BJ (cell line): ENCODE results near the gene LRRC8A. TPM values are rescaled to one million over a fixed set of nuclear protein-coding genes. Genes with fewer than 3 reads are reported as not detected.

ENCODE experiments used
- CTCF ChIA-PET: fragments of 350-600 bp; formaldehyde crosslinking; extraction: SDS; loops from one replicate; lab custom pipeline; 2021; ENCODE audit warnings: antibody characterized with exemption, inconsistent platforms; lab: Yijun Ruan, JAX
- POLR2A ChIA-PET: fragments of 300-600 bp; sonication (Branson Sonifier 250); formaldehyde crosslinking; extraction: SDS; loops from one replicate; lab custom pipeline; 2021; ENCODE audit warnings: antibody characterized with exemption; lab: Charles Lee
- DNase-seq: peaks from one replicate; pipeline ENCODE4 v3.0.0-alpha.2; 2011; ENCODE audit warnings: low read depth
- H3K27me3 ChIP-seq: 2 replicates; pipeline ENCODE4 v1.6.0; 2011; ENCODE audit warnings: low read length; ENCODE audit not compliant: control insufficient read depth, insufficient read depth
- H3K36me3 ChIP-seq: 2 replicates; pipeline ENCODE4 v1.5.1; 2011; ENCODE audit warnings: low read length; ENCODE audit not compliant: control insufficient read depth, insufficient read depth
- H3K4me3 ChIP-seq: 2 replicates; pipeline ENCODE4 v1.5.1; 2011; ENCODE audit warnings: low read depth, mild to moderate bottlenecking, control low read depth, low read length
- polyA plus RNA-seq: library from polyadenylated mRNA; depleted of rRNA; stranded (reverse); fragments of >200 nt; gene quantifications from 2 replicates; pipeline ENCODE4 v1.2.3, GENCODE V29; 2011
- TF ChIP-seq, protein P1 (sequence below): IDR thresholded peaks from 2 replicates; pipeline ENCODE4 v1.5.1; 2011; ENCODE audit warnings: low read depth, mild to moderate bottlenecking, control low read depth, inconsistent platforms, low read length, moderate library complexity; ENCODE audit not compliant: insufficient read depth

LRRC8A gene
- polyA plus RNA-seq, 1 experiment: 56.2 TPM

DNA sequence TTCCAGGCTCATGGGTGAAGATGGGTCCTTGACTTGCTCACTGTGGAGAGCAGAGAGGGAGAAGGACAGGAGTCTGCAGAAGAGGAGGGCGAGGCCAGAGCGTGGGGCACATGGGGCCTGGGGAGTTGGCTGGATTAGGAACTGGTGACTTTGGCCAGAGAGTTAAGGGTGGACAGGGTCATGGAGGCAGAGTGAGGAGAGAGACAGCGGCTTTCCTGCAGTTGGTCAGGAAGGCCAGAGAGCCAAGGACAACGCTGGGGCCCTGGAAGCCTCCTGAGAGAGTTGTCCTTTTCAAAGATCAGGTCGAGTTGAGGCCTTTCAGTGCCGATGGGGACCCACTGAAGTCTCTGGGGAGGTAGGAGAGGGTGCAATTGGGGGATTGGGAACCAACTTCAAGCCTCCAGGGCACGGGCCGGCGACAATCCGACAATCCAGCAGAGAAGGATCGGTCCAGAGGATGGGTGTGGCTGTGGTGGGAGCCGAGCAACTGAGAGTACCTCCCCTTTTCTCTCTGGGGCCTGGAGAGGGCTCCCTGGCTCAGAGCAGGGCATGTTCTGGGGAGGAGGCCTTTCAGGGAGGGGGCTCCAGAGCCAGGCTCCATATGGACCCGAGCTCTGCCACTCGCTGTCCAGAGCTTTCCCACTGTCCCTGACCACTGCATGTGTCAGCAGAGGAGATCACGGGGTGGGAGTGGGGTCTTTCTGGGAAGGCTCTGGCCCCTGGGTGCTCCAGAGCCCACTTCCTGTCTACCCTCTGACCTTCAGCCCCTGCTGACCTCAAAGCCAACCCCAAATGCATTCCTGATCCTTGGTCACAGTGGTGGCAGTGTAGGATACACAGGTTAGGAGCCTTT is 31.3 kb downstream of the LRRC8A start:
- H3K4me3 ChIP-seq: no peak overlapping the region
- ChIA-PET POLR2A (interaction anchor here (1.0 to 1.1 kb wide), 2 partner anchors 7 to 21 kb away, joined by 3 to 7 read pairs; partner anchors contain the start of gene PHYHD1), CTCF (interaction anchor here (1.2 to 5.7 kb wide), 2 partner anchors 10 to 14 kb away, joined by 3 to 24 read pairs; no protein-coding TSS in a partner anchor)
- peaks cover 30% of the 10 kb centered on the region for H3K36me3 ChIP-seq
- H3K27me3 ChIP-seq: no peaks in the 10 kb centered on the region
- TF ChIP-seq, protein P1, sequence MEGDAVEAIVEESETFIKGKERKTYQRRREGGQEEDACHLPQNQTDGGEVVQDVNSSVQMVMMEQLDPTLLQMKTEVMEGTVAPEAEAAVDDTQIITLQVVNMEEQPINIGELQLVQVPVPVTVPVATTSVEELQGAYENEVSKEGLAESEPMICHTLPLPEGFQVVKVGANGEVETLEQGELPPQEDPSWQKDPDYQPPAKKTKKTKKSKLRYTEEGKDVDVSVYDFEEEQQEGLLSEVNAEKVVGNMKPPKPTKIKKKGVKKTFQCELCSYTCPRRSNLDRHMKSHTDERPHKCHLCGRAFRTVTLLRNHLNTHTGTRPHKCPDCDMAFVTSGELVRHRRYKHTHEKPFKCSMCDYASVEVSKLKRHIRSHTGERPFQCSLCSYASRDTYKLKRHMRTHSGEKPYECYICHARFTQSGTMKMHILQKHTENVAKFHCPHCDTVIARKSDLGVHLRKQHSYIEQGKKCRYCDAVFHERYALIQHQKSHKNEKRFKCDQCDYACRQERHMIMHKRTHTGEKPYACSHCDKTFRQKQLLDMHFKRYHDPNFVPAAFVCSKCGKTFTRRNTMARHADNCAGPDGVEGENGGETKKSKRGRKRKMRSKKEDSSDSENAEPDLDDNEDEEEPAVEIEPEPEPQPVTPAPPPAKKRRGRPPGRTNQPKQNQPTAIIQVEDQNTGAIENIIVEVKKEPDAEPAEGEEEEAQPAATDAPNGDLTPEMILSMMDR: no peak
- DNase-seq: no peak

DNA sequence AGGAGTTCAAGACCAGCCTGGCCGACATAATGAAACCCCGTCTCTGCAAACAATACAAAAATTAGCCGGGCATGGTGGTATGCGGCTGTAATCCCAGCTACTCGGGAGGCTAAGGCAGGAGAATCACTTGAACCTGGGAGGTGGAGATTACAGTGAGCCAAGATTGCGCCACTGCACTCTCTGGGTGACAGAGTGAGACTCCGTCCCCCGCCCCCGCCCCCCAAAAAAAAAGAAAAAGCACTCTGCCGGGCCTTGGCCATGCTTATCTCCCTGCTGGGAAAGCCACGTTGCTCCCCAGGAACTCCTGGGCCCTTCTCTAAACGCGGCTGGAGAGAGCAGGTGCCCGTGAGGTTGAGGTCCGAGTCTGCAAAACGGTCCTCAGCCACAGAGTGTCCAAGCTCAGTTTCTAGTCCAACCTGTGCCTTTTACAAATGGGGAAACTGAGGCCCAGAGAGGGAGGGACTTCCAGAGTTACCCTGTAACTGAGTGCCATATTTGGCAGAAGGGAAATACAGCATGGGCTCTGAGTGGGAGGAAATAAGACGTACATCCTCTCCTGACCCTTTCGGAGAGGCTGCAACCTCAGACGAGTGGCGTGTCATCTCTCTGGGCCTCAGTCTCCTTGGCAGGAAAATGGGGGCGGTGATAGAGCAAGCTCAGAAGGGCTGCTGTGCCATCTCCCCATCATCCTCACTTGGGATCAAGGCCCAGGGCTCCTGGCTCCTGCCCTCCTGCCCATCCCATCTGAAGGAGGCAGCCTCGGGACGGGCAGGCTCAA is 32.3 kb downstream of the LRRC8A start:
- Histone ChIP-seq H3K27me3 (no peaks in the 10 kb centered on the region), H3K36me3 (peaks cover 21% of the 10 kb centered on the region), H3K4me3 (no peak overlapping the region)
- TF ChIP-seq, protein P1: no peak
- ChIA-PET POLR2A (no interaction called here), CTCF (interaction anchor here (5.7 kb wide), 1 partner anchor 13 kb away, joined by 24 read pairs; no protein-coding TSS in a partner anchor)
- no peak for DNase-seq

DNA sequence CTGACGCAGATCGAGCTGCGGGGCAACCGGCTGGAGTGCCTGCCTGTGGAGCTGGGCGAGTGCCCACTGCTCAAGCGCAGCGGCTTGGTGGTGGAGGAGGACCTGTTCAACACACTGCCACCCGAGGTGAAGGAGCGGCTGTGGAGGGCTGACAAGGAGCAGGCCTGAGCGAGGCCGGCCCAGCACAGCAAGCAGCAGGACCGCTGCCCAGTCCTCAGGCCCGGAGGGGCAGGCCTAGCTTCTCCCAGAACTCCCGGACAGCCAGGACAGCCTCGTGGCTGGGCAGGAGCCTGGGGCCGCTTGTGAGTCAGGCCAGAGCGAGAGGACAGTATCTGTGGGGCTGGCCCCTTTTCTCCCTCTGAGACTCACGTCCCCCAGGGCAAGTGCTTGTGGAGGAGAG is 34.3 kb downstream of the LRRC8A start:
- CTCF ChIA-PET: interaction anchor here (0.9 to 5.7 kb wide), 2 partner anchors 11 to 52 kb away, joined by 3 to 24 read pairs; no protein-coding TSS in a partner anchor
- no peak for DNase-seq
- TF ChIP-seq, protein P1: no peak
- POLR2A ChIA-PET: no interaction called here
- Histone ChIP-seq H3K4me3 (no peak overlapping the region), H3K27me3 (no peaks in the 10 kb centered on the region), H3K36me3 (peaks cover 13% of the 10 kb centered on the region)

DNA sequence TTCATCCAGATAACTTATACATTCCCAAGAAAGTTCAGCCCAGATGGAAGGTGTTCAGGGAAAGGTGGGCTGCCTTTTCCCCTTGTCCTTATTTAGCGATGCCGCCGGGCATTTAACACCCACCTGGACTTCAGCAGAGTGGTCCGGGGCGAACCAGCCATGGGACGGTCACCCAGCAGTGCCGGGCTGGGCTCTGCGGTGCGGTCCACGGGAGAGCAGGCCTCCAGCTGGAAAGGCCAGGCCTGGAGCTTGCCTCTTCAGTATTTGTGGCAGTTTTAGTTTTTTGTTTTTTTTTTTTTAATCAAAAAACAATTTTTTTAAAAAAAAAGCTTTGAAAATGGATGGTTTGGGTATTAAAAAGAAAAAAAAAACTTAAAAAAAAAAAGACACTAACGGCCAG is 34.8 kb downstream of the LRRC8A start:
- CTCF ChIA-PET: interaction anchor here (0.9 to 5.7 kb wide), 2 partner anchors 10 to 53 kb away, joined by 3 to 24 read pairs; no protein-coding TSS in a partner anchor
- H3K27me3 ChIP-seq: no peaks in the 10 kb centered on the region
- no peak for DNase-seq
- H3K36me3 ChIP-seq: peaks cover 13% of the 10 kb centered on the region
- H3K4me3 ChIP-seq: no peak overlapping the region
- POLR2A ChIA-PET: no interaction called here
- TF ChIP-seq, protein P1: no peak
